ENCODE measurements around the gene CSAD.

DNA sequence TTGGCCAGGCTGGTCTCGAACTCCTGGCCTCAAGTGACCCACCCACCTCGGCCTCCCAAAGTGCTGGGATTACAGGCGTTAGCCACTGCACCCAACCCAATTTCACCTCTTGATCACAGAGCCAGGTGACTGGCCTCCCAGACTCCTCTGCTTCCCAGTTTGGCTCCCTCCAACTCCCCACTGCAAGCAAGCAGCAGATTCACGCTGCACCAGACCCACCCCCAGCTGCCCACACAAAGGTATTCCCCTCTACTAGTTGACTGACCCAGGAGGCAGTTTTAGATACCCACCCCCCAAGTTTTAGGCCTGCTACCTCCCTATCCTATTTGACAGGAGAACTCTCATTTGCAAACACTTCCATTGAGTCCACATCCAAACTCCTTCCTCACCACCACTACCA is 46.1 kb upstream of the CSAD start:
- TF ChIP-seq POLR2A (IDR thresholded peaks at IDR 0.05): no peak
- TF ChIP-seq, protein P1, sequence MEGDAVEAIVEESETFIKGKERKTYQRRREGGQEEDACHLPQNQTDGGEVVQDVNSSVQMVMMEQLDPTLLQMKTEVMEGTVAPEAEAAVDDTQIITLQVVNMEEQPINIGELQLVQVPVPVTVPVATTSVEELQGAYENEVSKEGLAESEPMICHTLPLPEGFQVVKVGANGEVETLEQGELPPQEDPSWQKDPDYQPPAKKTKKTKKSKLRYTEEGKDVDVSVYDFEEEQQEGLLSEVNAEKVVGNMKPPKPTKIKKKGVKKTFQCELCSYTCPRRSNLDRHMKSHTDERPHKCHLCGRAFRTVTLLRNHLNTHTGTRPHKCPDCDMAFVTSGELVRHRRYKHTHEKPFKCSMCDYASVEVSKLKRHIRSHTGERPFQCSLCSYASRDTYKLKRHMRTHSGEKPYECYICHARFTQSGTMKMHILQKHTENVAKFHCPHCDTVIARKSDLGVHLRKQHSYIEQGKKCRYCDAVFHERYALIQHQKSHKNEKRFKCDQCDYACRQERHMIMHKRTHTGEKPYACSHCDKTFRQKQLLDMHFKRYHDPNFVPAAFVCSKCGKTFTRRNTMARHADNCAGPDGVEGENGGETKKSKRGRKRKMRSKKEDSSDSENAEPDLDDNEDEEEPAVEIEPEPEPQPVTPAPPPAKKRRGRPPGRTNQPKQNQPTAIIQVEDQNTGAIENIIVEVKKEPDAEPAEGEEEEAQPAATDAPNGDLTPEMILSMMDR (IDR thresholded peaks at IDR 0.05): no peak
